Stimulated activated naive CD8-positive, alpha-beta T cell treated with anti-CD3 and anti-CD28 coated beads, Interleukin-15, Interleukin-2, amounts not matched to agents 100 ng/mL and 50 ng/mL, for 24 hours (primary cell): ENCODE measurements around the gene COL13A1.

Source experiments
- H3K27ac Mint-ChIP-seq: one replicate; pipeline ENCODE4 v1.8.0; 2021; ENCODE audit warnings: mild to moderate bottlenecking, mixed read lengths
- H3K27me3 Mint-ChIP-seq: one replicate; pipeline ENCODE4 v1.8.0; 2021; ENCODE audit warnings: mixed read lengths
- H3K36me3 Mint-ChIP-seq: one replicate; pipeline ENCODE4 v1.8.0; 2021; ENCODE audit warnings: low read depth, mixed read lengths
- H3K4me1 Mint-ChIP-seq: one replicate; pipeline ENCODE4 v1.8.0; 2021; ENCODE audit warnings: low read depth, mixed read lengths
- H3K4me3 Mint-ChIP-seq: one replicate; pipeline ENCODE4 v1.8.0; 2021; ENCODE audit warnings: mild to moderate bottlenecking, mixed read lengths
- H3K9me3 Mint-ChIP-seq: one replicate; pipeline ENCODE4 v1.8.0; 2021; ENCODE audit warnings: mixed read lengths

COL13A1 gene

DNA sequence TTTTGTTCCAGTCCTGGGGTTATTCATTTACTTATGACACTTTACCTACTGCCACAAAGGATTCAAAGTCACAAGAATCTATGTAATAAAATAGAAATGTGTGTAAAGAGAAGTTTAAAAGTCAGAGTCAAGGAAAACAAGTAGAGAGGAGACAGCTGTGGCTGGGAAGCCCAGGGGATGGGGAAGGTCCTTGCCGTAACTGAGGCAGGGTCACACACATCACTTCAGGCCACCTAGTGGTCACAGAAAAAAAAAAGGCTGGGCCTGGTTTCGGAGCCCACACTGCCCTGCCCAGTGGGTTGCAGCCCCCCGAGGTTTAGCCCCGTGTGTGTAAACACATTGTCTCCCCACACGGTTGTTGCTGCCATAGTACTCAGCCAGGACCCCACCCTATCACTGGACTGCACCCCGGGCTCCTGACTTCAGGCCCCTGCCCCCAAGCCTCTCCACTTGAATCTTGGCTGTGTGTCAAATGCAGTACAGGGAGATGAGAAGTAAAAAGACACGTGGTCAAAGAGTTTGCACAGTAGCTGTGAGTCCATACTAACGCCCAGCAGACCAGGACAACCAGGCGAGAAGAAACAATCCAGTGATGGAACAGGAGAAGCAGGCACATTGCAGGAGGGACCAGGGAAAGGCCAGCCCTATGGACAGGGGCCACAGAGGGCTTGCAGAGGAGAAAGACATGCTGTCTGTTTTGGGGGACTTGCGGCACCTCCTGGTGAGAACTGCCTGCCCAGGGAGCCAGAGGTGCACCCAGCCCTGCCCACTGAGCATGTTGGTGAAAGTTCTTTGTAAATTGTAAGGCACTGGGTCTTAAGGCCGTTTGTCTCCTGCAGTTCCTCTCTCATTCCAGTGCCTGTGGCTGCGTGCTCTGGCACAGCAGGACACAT is 159.5 kb downstream of the COL13A1 start:
- peaks cover 14% of the 10 kb centered on the region for H3K27me3 Mint-ChIP-seq

DNA sequence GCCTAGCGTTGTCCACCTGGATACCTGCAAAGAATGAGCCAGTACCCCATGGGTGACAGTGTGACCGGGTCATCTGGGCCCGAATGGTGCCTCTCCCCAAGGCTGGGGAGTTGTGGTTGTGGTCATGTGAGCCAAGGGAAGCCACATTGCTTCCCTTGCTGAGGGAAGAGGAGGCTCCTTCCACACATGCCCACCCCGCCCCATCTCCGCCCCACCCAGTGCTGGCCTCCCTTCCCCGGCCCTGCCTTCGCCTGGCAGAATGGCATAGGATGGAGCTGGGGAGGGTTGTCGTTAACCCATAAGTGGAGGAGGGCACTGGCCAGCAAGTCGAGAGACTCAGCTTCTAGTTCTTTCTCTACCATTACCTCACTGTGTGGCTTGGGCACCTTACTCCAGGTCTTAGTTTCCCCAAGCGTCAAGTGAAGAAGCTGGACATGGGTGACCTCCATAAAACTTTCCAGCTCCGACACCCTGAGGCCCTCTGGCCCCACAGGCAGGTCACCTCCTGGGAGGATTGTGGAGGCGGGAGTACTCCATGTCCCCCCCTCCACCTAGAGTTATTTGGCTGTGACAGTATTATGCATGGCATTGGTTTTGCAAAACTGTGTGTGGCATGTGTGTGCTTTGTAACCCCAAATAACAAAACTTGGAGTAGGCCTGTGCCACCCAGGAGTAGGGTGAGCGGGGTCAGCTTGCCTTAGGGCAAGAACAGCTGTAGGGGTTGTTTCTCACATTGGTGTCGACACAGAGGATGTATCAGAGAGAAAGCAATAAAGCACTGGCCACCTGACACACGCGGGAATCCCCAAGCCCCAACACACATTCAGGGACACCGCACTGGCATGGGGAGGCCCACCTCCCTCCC is 160.4 kb downstream of the COL13A1 start:
- no peaks in the 10 kb centered on the region for H3K9me3 Mint-ChIP-seq
- H3K27me3 Mint-ChIP-seq: peaks cover 14% of the 10 kb centered on the region
- no peaks in the 10 kb centered on the region for H3K4me1 Mint-ChIP-seq
- no peak overlapping the region for H3K4me3 Mint-ChIP-seq
- no peaks in the 10 kb centered on the region for H3K36me3 Mint-ChIP-seq
- no peak overlapping the region for H3K27ac Mint-ChIP-seq

More for the DNA sequence above, 159.5 kb downstream of the COL13A1 start:
- H3K36me3 Mint-ChIP-seq: no peaks in the 10 kb centered on the region
- no peaks in the 10 kb centered on the region for H3K9me3 Mint-ChIP-seq
- H3K4me1 Mint-ChIP-seq: no peaks in the 10 kb centered on the region
- H3K4me3 Mint-ChIP-seq: no peak overlapping the region
- no peak overlapping the region for H3K27ac Mint-ChIP-seq

- Mint-ChIP-seq H3K4me1 (no peaks in the 10 kb centered on the region), H3K4me3 (no peak overlapping the region), H3K9me3 (no peaks in the 10 kb centered on the region), H3K36me3 (no peaks in the 10 kb centered on the region), H3K27me3 (peaks cover 14% of the 10 kb centered on the region), H3K27ac (no peak overlapping the region)
These were observed 161.0 kb downstream of the COL13A1 start for GRCh38 chr10:69962746-69963135.

- Mint-ChIP-seq H3K36me3 (no peaks in the 10 kb centered on the region), H3K27me3 (peaks cover 14% of the 10 kb centered on the region)
These were observed 161.6 kb downstream of the COL13A1 start for GRCh38 chr10:69963178-69963834.

GRCh38 chr10:69963835-69964710 is 162.4 kb downstream of the COL13A1 start:
- H3K36me3 Mint-ChIP-seq: no peaks in the 10 kb centered on the region
- H3K9me3 Mint-ChIP-seq: no peaks in the 10 kb centered on the region
- no peak overlapping the region for H3K27ac Mint-ChIP-seq
- peaks cover 14% of the 10 kb centered on the region for H3K27me3 Mint-ChIP-seq
- no peaks in the 10 kb centered on the region for H3K4me1 Mint-ChIP-seq
- no peak overlapping the region for H3K4me3 Mint-ChIP-seq

More at GRCh38 chr10:69963178-69963834, 161.6 kb downstream of the COL13A1 start:
- H3K9me3 Mint-ChIP-seq: no peaks in the 10 kb centered on the region
- H3K4me3 Mint-ChIP-seq: no peak overlapping the region
- no peak overlapping the region for H3K27ac Mint-ChIP-seq
- no peaks in the 10 kb centered on the region for H3K4me1 Mint-ChIP-seq

GRCh38 chr10:69965086-69965485 is 163.4 kb downstream of the COL13A1 start:
- Mint-ChIP-seq H3K9me3 (no peaks in the 10 kb centered on the region), H3K4me3 (no peak overlapping the region), H3K27me3 (peaks cover 8% of the 10 kb centered on the region), H3K36me3 (no peaks in the 10 kb centered on the region), H3K4me1 (no peaks in the 10 kb centered on the region), H3K27ac (no peak overlapping the region)

DNA sequence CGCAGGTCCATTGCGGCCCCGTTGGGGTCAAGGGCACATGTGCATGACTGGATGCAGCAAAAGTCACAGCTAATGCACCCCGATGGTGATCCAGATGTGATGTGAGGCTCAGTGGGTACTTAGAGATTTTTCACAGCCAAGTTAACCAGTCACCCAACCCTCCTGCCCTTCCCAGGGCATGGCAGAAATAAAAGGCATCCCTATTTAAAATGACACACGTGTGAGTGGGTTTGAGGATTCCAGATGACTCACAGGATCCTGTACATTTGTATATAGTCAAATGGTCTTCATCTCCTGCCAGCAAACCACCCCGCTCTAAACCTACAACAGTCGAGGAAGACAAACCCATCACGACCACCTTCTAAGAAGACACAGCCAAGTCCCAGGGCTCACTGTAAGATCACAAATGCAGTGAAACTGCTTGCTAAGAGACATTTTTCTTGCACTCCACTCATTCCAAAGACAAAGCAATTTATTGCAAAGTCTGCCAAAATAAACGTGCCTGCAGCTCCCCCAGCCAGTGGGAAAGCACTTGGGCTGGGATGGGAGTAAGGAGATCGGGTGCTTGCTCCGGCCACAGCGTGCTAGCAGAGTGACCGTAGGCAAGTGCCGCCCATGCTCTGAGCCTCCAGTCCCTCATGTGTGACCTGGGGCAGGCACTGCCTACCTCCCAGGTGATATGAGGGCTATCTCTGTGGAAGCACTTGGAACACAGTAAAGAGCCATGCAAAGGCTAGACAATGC is 164.4 kb downstream of the COL13A1 start:
- Mint-ChIP-seq H3K4me1 (no peaks in the 10 kb centered on the region), H3K27ac (no peak overlapping the region), H3K27me3 (peaks cover 7% of the 10 kb centered on the region), H3K9me3 (no peaks in the 10 kb centered on the region), H3K36me3 (no peaks in the 10 kb centered on the region), H3K4me3 (no peak overlapping the region)

DNA sequence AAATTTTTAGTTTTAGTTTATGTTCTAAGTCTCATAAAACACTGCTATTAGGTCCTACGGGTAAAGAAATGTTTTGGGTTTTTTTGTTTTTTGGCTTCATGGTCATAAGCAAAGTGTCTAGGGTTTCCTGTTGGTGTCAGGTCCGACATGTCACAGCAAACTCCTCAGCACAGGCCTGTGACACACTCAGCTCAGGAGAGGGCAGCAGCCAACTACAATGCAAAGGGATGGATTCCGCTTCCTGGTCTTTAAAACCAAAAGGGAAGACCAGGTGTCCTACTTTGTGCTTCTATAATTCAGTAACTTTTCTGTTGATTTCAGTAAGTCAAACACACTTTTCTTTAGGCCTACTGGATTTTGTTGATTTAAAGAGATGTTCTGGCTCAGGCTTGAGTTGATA is 167.1 kb downstream of the COL13A1 start:
- Mint-ChIP-seq H3K27me3 (peaks cover 8% of the 10 kb centered on the region), H3K4me1 (no peaks in the 10 kb centered on the region), H3K36me3 (no peaks in the 10 kb centered on the region), H3K9me3 (no peaks in the 10 kb centered on the region), H3K27ac (no peak overlapping the region), H3K4me3 (no peak overlapping the region)

DNA sequence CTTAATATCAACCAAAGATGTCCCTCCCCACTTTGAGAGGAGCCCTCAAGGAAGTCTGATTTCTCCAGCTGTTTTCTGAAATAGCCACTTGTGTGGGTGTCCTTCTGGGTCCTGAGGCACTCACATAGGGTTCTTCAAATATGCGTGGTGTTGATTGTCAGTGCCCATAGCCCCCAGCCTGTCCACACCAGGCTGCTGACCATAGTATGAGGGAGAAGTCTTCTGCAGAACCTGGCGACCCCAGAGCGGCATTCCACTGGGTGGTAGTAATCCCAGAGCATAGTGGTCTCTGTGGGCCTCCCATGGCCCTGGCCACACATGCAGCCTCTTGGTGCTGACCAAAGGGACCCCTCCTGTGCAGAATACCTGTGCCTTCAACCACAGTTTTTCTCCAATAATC is 168.3 kb downstream of the COL13A1 start:
- no peaks in the 10 kb centered on the region for H3K36me3 Mint-ChIP-seq

DNA sequence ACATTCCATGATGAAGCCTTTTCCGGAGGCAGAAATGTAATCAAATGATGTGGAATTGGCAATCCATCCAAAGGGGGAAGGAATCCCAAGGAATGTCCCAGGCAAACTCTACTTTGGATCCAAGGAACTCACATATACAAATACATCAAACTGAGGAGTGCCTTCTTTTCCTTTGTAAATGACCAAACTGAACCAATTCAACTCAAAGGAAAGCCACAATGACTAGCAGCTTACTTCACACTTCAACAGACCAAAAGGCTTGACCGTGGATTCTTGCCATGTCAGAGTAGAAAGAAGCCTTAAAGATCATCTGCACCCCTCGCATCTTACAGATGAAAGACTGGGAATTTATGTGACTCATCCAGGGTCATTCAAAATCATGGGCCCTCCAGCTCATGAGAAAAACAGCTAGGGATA is 171.3 kb downstream of the COL13A1 start:
- H3K27ac Mint-ChIP-seq: no peak overlapping the region
- H3K4me3 Mint-ChIP-seq: no peak overlapping the region
- H3K36me3 Mint-ChIP-seq: no peaks in the 10 kb centered on the region
- peaks cover 17% of the 10 kb centered on the region for H3K27me3 Mint-ChIP-seq
- peaks cover 6% of the 10 kb centered on the region for H3K4me1 Mint-ChIP-seq
- no peaks in the 10 kb centered on the region for H3K9me3 Mint-ChIP-seq

More for the DNA sequence above, 168.3 kb downstream of the COL13A1 start:
- Mint-ChIP-seq H3K9me3 (no peaks in the 10 kb centered on the region), H3K4me1 (no peaks in the 10 kb centered on the region), H3K27me3 (peaks cover 8% of the 10 kb centered on the region), H3K4me3 (no peak overlapping the region), H3K27ac (no peak overlapping the region)

DNA sequence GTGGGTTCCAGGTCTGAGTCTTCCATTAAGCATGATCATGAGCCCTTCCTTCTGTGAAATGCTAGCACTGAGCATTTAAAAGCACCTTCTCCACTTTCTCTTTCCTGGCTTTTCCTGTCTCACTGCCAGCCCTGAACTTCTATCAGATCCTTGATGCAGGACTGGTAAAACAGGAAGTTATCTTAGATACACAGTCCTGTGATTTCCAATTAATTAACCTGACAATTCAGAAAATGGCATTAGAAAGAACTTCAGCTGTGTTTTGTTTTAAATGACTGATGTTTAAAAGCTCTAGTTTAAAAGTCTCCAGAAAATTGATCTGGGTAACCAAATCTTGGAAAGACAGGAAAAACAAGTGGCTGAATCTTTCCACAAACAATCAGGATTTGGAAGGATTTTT is 172.0 kb downstream of the COL13A1 start:
- H3K27ac Mint-ChIP-seq: no peak overlapping the region
- peaks cover 3% of the 10 kb centered on the region for H3K9me3 Mint-ChIP-seq
- peaks cover 17% of the 10 kb centered on the region for H3K27me3 Mint-ChIP-seq
- no peaks in the 10 kb centered on the region for H3K36me3 Mint-ChIP-seq
- H3K4me3 Mint-ChIP-seq: no peak overlapping the region
- peaks cover 6% of the 10 kb centered on the region for H3K4me1 Mint-ChIP-seq

GRCh38 chr10:69974551-69975155 is 172.9 kb downstream of the COL13A1 start:
- Mint-ChIP-seq H3K36me3 (no peaks in the 10 kb centered on the region), H3K27me3 (peaks cover 20% of the 10 kb centered on the region), H3K27ac (no peak overlapping the region), H3K4me3 (no peak overlapping the region), H3K4me1 (peaks cover 6% of the 10 kb centered on the region), H3K9me3 (peaks cover 7% of the 10 kb centered on the region)

- H3K27me3 Mint-ChIP-seq: peaks cover 35% of the 10 kb centered on the region
- H3K9me3 Mint-ChIP-seq: peaks cover 19% of the 10 kb centered on the region
- no peaks in the 10 kb centered on the region for H3K36me3 Mint-ChIP-seq
- H3K27ac Mint-ChIP-seq: no peak overlapping the region
- H3K4me1 Mint-ChIP-seq: peaks cover 6% of the 10 kb centered on the region
- H3K4me3 Mint-ChIP-seq: no peak overlapping the region
These were observed 175.3 kb downstream of the COL13A1 start for GRCh38 chr10:69976795-69977546.
